HL-60/S4 treated with retinoic acid at 250 ng/mL for 4 days and 3 days (cell line): ENCODE data around the gene AHI1.

Experiments
- in situ Hi-C: fragments of 300-500 bp; cut with MboI; formaldehyde crosslinking; loops from 2 replicates; pipeline ENCODE4 v1.7.0; 2022; ENCODE audit warnings: low sequenced_read_pairs

AHI1 gene

DNA sequence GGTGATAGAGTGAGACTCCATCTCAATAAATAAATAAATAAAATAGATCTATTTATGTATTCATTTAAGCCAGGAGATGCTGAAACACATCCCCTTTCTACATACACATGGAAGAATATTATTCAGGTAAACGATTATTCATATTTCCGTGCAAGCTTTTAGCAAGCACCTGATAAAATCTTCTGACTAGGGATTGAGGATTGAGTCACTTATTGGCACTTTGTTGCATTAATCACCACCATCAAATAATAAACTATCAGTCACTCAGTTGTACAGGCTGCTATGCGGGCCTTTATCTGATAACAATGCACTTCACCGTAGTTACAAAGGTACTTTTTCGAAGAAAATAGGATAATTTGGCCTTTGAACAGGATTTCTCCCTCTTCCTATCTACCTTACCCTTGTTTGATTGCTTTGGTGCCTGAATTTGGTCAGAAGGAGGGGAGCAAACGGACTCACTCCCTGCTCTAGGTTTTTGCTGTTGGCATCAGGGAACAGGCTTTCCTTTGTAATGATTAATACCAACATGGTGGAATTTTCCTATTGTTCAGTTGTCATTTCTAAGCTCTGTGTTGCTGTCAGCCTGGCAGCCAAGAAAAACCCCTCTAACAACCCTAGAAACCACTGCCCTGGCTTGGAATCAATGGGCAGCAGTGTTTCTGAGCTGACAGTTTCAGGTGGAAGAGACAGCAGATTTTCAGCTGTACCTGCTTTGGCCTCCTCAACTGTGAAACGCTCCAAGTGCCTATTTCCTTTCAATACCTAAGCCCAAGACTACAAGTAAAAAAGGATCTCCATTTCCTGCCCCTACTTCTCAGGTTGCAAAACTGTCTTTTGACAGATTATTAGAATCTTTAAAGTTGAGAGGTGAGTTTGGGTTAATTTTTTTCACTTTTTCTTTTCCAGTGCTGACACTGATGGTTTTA is 253.4 kb downstream of the AHI1 start:
- in situ Hi-C loops, result no loop called here

DNA sequence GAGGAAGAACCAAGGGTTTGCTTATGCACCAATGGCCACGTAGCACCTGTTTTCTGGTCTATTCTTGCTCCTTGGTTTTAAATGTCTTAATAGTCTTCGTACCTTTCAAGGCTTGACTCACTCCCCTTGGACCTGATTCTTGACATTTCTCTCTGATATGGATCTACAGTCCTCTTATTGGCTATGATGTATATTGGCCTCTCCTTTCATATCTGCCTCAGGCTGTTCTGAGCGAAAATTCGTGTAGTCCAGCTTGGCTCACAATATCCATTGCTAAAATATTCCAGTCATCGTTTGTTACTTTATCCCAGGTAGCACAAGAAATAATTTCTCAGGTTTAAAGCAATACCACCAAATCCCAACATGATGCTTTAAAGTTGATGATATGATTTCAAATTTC is 256.8 kb downstream of the AHI1 start:
- in situ Hi-C loops, result no loop called here

DNA sequence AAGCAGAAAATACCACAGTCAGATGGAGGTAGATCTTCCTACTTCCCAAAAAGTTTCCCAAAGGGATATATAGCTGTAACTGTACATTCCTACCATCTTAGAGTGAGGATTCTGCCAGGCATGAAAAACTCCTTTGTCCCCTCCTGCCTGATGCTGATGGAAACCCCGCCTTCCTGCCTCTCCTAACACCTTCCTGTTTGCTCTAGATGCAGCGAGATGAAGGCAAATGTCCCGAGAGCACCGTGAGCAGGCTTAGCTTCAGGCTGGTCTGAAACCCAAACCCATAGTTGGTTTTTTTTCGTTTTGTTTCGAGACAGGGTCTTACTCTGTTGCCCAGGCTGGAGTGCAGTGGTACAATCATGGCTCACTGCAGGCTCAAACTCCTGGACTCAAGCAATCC is 260.8 kb downstream of the AHI1 start:
- in situ Hi-C loops, result no loop called here

DNA sequence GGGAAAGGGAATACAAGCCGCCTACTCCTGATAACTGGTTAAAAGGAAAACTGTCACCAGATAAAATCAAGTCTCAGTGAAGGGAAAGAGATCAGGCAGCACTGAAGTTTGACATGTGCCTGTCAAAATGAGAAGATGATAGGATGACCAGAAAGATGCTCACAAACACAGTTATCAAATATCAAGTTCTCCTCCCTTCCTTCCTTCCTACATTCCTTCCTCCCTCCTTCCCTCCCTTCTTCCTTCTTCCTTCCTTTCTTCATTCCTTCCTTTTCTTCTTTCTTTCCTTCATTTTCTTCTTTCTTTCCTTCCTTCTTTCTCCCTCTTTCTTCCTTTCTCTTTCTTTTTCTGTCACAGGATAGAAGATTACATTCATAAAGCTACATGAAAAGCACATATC is 261.2 kb downstream of the AHI1 start:
- in situ Hi-C loops, result no loop called here

DNA sequence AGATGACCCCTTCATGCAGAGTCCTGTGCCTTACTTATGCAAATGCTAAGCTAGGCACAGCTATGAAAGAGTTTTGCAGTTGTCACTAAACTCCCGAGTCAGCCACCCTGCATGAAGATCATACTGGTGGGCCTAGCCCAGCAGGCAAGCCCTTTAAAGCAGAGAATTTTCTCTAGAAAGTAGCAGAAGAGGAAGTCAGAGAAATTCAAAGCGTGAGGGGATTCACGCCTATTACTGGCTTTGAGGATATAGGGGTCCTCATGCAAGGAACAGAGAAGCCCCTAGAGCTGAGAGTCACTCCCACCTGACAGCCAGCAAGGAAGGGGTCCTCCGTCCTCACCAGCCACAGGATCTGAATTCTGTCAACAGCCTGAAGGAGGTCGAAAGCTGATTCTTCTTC is 261.8 kb downstream of the AHI1 start:
- in situ Hi-C loops, result no loop called here

DNA sequence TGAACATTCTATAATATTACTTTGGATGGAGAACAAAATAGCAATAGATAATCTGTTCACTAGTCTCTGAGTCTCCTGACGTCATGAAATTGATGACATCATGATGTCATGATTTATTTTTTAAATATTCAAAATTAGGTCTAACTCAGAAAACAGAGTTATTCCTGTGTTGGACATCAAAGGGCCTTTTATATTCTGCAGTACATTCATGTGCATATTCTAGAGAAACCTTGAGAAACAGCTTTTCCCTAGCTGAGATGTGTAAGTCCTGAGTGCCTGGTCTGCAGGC is 263.1 kb downstream of the AHI1 start:
- in situ Hi-C loops, result no loop called here

DNA sequence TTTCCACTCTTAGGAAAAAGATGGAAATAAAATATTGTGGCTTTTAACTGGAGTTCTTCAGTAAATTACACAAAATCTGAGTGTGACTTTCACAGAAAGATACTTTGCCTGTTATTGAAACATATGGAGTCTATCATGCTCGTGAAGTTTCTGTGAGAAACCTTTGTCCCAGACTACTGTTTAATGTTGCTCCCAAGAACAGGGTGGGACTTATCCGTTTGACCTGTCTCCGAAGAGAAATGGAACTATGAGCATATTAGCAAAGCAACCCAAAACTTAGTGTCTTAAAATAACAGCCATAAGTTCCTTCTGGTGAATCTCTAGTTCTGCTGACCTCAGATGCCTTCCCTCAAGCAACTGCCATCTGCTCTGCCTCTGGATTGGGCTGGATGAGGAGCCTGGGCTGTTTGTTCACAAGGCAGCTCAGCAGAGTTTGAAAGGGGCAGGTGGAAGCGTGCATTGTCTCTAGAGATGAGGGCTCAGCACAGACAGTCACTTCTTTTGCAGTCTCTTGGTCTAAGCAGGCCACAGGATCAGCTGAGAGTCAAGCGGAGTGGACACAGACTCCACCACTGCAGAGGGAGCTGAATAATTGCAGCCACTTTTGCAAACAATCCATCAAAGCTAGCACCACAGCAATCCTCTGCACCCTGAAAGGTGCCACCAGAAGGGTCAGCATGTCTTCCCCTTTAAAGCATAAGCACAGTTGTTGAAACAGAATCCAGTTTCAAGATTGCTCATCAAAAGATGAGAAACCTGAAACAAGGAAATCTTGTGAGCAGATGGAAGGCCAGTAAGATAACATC is 263.7 kb downstream of the AHI1 start:
- in situ Hi-C loops, result no loop called here
